Activated T-cell treated with anti-CD3 and anti-CD28 coated beads, Interleukin-2, amount 50 U/mL, for 24 hours (primary cell): ENCODE data around the gene BPIFB2.

Experiments
- DNase-seq: peaks from one replicate; pipeline ENCODE4 v3.0.0-alpha.2; 2020
- H3K27ac Mint-ChIP-seq: 2 replicates; pipeline ENCODE4 v1.8.0; 2020; ENCODE audit warnings: mild to moderate bottlenecking, mixed read lengths
- H3K27me3 Mint-ChIP-seq: 2 replicates; pipeline ENCODE4 v1.8.0; 2020; ENCODE audit warnings: mixed read lengths
- H3K36me3 Mint-ChIP-seq: 2 replicates; pipeline ENCODE4 v1.8.0; 2020; ENCODE audit warnings: low read depth, mixed read lengths
- H3K4me1 Mint-ChIP-seq: 2 replicates; pipeline ENCODE4 v1.8.0; 2020; ENCODE audit warnings: low read depth, mixed read lengths
- H3K4me3 Mint-ChIP-seq: 2 replicates; pipeline ENCODE4 v1.8.0; 2020; ENCODE audit warnings: mild to moderate bottlenecking, moderate library complexity, mixed read lengths
- H3K9me3 Mint-ChIP-seq: 2 replicates; pipeline ENCODE4 v1.8.0; 2020; ENCODE audit warnings: mixed read lengths

Gene BPIFB2

GRCh38 chr20:33026072-33026778, 18.7 kb downstream of the BPIFB2 start:
- H3K27ac Mint-ChIP-seq = no peak overlapping the region
- no peaks in the 10 kb centered on the region for H3K4me1 Mint-ChIP-seq
- no peaks in the 10 kb centered on the region for H3K9me3 Mint-ChIP-seq
- no peak for DNase-seq
- no peaks in the 10 kb centered on the region for H3K27me3 Mint-ChIP-seq
- no peaks in the 10 kb centered on the region for H3K36me3 Mint-ChIP-seq
- H3K4me3 Mint-ChIP-seq = no peak overlapping the region

GRCh38 chr20:33026779-33027759, 19.6 kb downstream of the BPIFB2 start:
- H3K9me3 Mint-ChIP-seq = no peaks in the 10 kb centered on the region

GRCh38 chr20:33027769-33028751, 20.6 kb downstream of the BPIFB2 start:
- Mint-ChIP-seq H3K27me3 (no peaks in the 10 kb centered on the region), H3K4me1 (no peaks in the 10 kb centered on the region), H3K4me3 (no peak overlapping the region), H3K27ac (no peak overlapping the region), H3K36me3 (no peaks in the 10 kb centered on the region), H3K9me3 (peaks cover under 1% of the 10 kb centered on the region)
- DNase-seq = no peak

More at GRCh38 chr20:33026779-33027759, 19.6 kb downstream of the BPIFB2 start:
- Mint-ChIP-seq H3K4me3 (no peak overlapping the region), H3K27ac (no peak overlapping the region), H3K36me3 (no peaks in the 10 kb centered on the region), H3K27me3 (no peaks in the 10 kb centered on the region), H3K4me1 (no peaks in the 10 kb centered on the region)
- no peak for DNase-seq

- H3K4me3 Mint-ChIP-seq = no peak overlapping the region
- H3K4me1 Mint-ChIP-seq = no peaks in the 10 kb centered on the region
- peaks cover 5% of the 10 kb centered on the region for H3K9me3 Mint-ChIP-seq
Observed at GRCh38 chr20:33028875-33029274, 21.4 kb downstream of the BPIFB2 start.

GRCh38 chr20:33030076-33030475, 22.6 kb downstream of the BPIFB2 start:
- Mint-ChIP-seq H3K27ac (no peak overlapping the region), H3K4me3 (no peak overlapping the region), H3K36me3 (no peaks in the 10 kb centered on the region), H3K4me1 (no peaks in the 10 kb centered on the region), H3K9me3 (peaks cover 5% of the 10 kb centered on the region), H3K27me3 (no peaks in the 10 kb centered on the region)
- DNase-seq = no peak

More at GRCh38 chr20:33028875-33029274, 21.4 kb downstream of the BPIFB2 start:
- Mint-ChIP-seq H3K36me3 (no peaks in the 10 kb centered on the region), H3K27ac (no peak overlapping the region), H3K27me3 (no peaks in the 10 kb centered on the region)
- no peak for DNase-seq

GRCh38 chr20:33030569-33030968, 23.1 kb downstream of the BPIFB2 start:
- no peaks in the 10 kb centered on the region for H3K36me3 Mint-ChIP-seq
- H3K4me3 Mint-ChIP-seq = no peak overlapping the region
- H3K4me1 Mint-ChIP-seq = no peaks in the 10 kb centered on the region
- DNase-seq = no peak
- H3K27ac Mint-ChIP-seq = no peak overlapping the region
- no peaks in the 10 kb centered on the region for H3K27me3 Mint-ChIP-seq
- H3K9me3 Mint-ChIP-seq = peaks cover 5% of the 10 kb centered on the region

GRCh38 chr20:33031531-33031930, 24.0 kb downstream of the BPIFB2 start, which contains the start of gene BPIFB6:
Gene BPIFB6 (plus strand): TSS chr20:33031648. CDS start chr20:33031648, 0 bp downstream.
- H3K36me3 Mint-ChIP-seq = no peaks in the 10 kb centered on the region
- no peak for DNase-seq
- no peak within 1 kb of the TSS for H3K27ac Mint-ChIP-seq
- H3K9me3 Mint-ChIP-seq = peaks cover 5% of the 10 kb centered on the region
- H3K4me3 Mint-ChIP-seq = no peak within 1 kb of the TSS
- no peaks in the 10 kb centered on the region for H3K4me1 Mint-ChIP-seq
- no peaks in the 10 kb centered on the region for H3K27me3 Mint-ChIP-seq

- H3K27me3 Mint-ChIP-seq = no peaks in the 10 kb centered on the region
- no peaks in the 10 kb centered on the region for H3K4me1 Mint-ChIP-seq
- no peak overlapping the region for H3K27ac Mint-ChIP-seq
Observed at GRCh38 chr20:33032555-33032954, 25.1 kb downstream of the BPIFB2 start.

GRCh38 chr20:33033381-33033780, 25.9 kb downstream of the BPIFB2 start:
- H3K36me3 Mint-ChIP-seq = no peaks in the 10 kb centered on the region
- peaks cover 5% of the 10 kb centered on the region for H3K9me3 Mint-ChIP-seq
- no peaks in the 10 kb centered on the region for H3K27me3 Mint-ChIP-seq
- H3K27ac Mint-ChIP-seq = no peak overlapping the region
- no peak overlapping the region for H3K4me3 Mint-ChIP-seq
- no peaks in the 10 kb centered on the region for H3K4me1 Mint-ChIP-seq
- no peak for DNase-seq

More at GRCh38 chr20:33032555-33032954, 25.1 kb downstream of the BPIFB2 start:
- no peak for DNase-seq
- no peaks in the 10 kb centered on the region for H3K36me3 Mint-ChIP-seq
- no peak overlapping the region for H3K4me3 Mint-ChIP-seq
- H3K9me3 Mint-ChIP-seq = peaks cover 5% of the 10 kb centered on the region

GRCh38 chr20:33034115-33034514, 26.6 kb downstream of the BPIFB2 start:
- no peaks in the 10 kb centered on the region for H3K36me3 Mint-ChIP-seq
- no peak overlapping the region for H3K4me3 Mint-ChIP-seq
- DNase-seq = no peak
- H3K4me1 Mint-ChIP-seq = no peaks in the 10 kb centered on the region
- no peak overlapping the region for H3K27ac Mint-ChIP-seq
- H3K27me3 Mint-ChIP-seq = no peaks in the 10 kb centered on the region
- peaks cover 5% of the 10 kb centered on the region for H3K9me3 Mint-ChIP-seq

- H3K27ac Mint-ChIP-seq = no peak overlapping the region
- H3K9me3 Mint-ChIP-seq = peaks cover 5% of the 10 kb centered on the region
- no peaks in the 10 kb centered on the region for H3K36me3 Mint-ChIP-seq
- no peak for DNase-seq
- no peaks in the 10 kb centered on the region for H3K27me3 Mint-ChIP-seq
- no peak overlapping the region for H3K4me3 Mint-ChIP-seq
- no peaks in the 10 kb centered on the region for H3K4me1 Mint-ChIP-seq
Observed at GRCh38 chr20:33034901-33035492, 27.5 kb downstream of the BPIFB2 start.

- Mint-ChIP-seq H3K27me3 (no peaks in the 10 kb centered on the region), H3K27ac (no peak overlapping the region), H3K9me3 (peaks cover 5% of the 10 kb centered on the region), H3K36me3 (no peaks in the 10 kb centered on the region), H3K4me3 (no peak overlapping the region), H3K4me1 (no peaks in the 10 kb centered on the region)
- no peak for DNase-seq
Observed at GRCh38 chr20:33037456-33037855, 30.0 kb downstream of the BPIFB2 start.

GRCh38 chr20:33038243-33038642, 30.7 kb downstream of the BPIFB2 start:
- Mint-ChIP-seq H3K9me3 (peaks cover 3% of the 10 kb centered on the region), H3K4me3 (no peak overlapping the region), H3K27ac (no peak overlapping the region), H3K27me3 (no peaks in the 10 kb centered on the region), H3K36me3 (no peaks in the 10 kb centered on the region), H3K4me1 (no peaks in the 10 kb centered on the region)
- DNase-seq = no peak
